Osteocyte (in vitro differentiated cells): ENCODE measurements around the gene RUFY3. TPM values are rescaled to one million over a fixed set of nuclear protein-coding genes. Genes with fewer than 3 reads are reported as not detected.

Source experiments
- DNase-seq: peaks from one replicate; pipeline ENCODE4 v3.0.0; 2021; ENCODE audit warnings: mixed read lengths; ENCODE audit not compliant: unreplicated experiment; ENCODE audit errors: extremely low spot score
- H3K27ac Mint-ChIP-seq: one replicate; pipeline ENCODE4 v1.8.0; 2021; ENCODE audit warnings: mild to moderate bottlenecking, mixed read lengths; ENCODE audit not compliant: unreplicated experiment
- H3K27me3 Mint-ChIP-seq: one replicate; pipeline ENCODE4 v1.8.0; 2021; ENCODE audit warnings: mixed read lengths; ENCODE audit not compliant: unreplicated experiment
- H3K36me3 Mint-ChIP-seq: one replicate; pipeline ENCODE4 v1.8.0; 2021; ENCODE audit warnings: mixed read lengths; ENCODE audit not compliant: unreplicated experiment
- H3K4me1 Mint-ChIP-seq: one replicate; pipeline ENCODE4 v1.8.0; 2021; ENCODE audit warnings: mixed read lengths; ENCODE audit not compliant: unreplicated experiment
- H3K4me3 Mint-ChIP-seq: one replicate; pipeline ENCODE4 v1.8.0; 2021; ENCODE audit warnings: mild to moderate bottlenecking, moderate library complexity, mixed read lengths; ENCODE audit not compliant: unreplicated experiment
- H3K9me3 Mint-ChIP-seq: one replicate; pipeline ENCODE4 v1.8.0; 2021; ENCODE audit warnings: mixed read lengths; ENCODE audit not compliant: unreplicated experiment
- CTCF ChIP-seq: fragments of 200-600 bp; sonication (generic); IDR thresholded peaks from 2 replicates; pipeline ENCODE4 v1.5.0; 2021; ENCODE audit warnings: antibody characterized with exemption, mild to moderate bottlenecking, moderate library complexity
- long read RNA-seq: library from polyadenylated mRNA; unstranded; transcript quantifications from one replicate; pipeline ENCODE4 v2.0.0, GENCODE V29; 2021
- total RNA-seq: library from RNA; stranded (reverse); gene quantifications from 2 replicates; pipeline ENCODE4 v1.2.1, GENCODE V29; 2021

Gene RUFY3
- 73.5 and 73.8 TPM in 2 replicates for total RNA-seq
- long read RNA-seq, full-length matches to known transcripts: 11 of 98 reads
- long read RNA-seq, partial matches to known transcripts: 61 of 98 reads
- long read RNA-seq, other reads (novel, unspliced or antisense): 26 of 98 reads

- Mint-ChIP-seq H3K4me3 (peak within 1 kb of the TSS; percentile 88), H3K4me1 (peaks cover 28% of the 10 kb centered on the region), H3K9me3 (no peaks in the 10 kb centered on the region), H3K27me3 (no peaks in the 10 kb centered on the region), H3K36me3 (peaks cover 4% of the 10 kb centered on the region), H3K27ac (peak within 1 kb of the TSS; percentile 94)
- no peak for DNase-seq
- TF ChIP-seq CTCF: no peak
Observed at GRCh38 chr4:70721747-70722146, at the start of gene RUFY3. Gene RUFY3 (plus strand): TSS chr4:70721964. CDS start chr4:70722574, 610 bp downstream.

- H3K4me1 Mint-ChIP-seq: no peaks in the 10 kb centered on the region
- H3K27ac Mint-ChIP-seq: no peak overlapping the region
- TF ChIP-seq CTCF: no peak
- no peaks in the 10 kb centered on the region for H3K36me3 Mint-ChIP-seq
- H3K4me3 Mint-ChIP-seq: no peak overlapping the region
- H3K27me3 Mint-ChIP-seq: peaks cover 52% of the 10 kb centered on the region
- DNase-seq: no peak
- no peaks in the 10 kb centered on the region for H3K9me3 Mint-ChIP-seq
Observed at GRCh38 chr4:70674191-70674590, 47.6 kb upstream of the RUFY3 start.

- Mint-ChIP-seq H3K9me3 (no peaks in the 10 kb centered on the region), H3K27ac (no peak overlapping the region), H3K27me3 (peaks cover 54% of the 10 kb centered on the region), H3K4me1 (no peaks in the 10 kb centered on the region), H3K4me3 (no peak overlapping the region), H3K36me3 (no peaks in the 10 kb centered on the region)
- DNase-seq: no peak
- no peak for TF ChIP-seq CTCF
Observed at GRCh38 chr4:70674731-70675130, 47.0 kb upstream of the RUFY3 start.

- Mint-ChIP-seq H3K36me3 (no peaks in the 10 kb centered on the region), H3K4me3 (no peak overlapping the region), H3K27ac (no peak overlapping the region), H3K27me3 (peaks cover 53% of the 10 kb centered on the region), H3K4me1 (no peaks in the 10 kb centered on the region), H3K9me3 (no peaks in the 10 kb centered on the region)
- no peak for DNase-seq
- no peak for TF ChIP-seq CTCF
Observed at GRCh38 chr4:70676554-70677090, 45.1 kb upstream of the RUFY3 start.

- H3K4me3 Mint-ChIP-seq: no peak overlapping the region
- no peak overlapping the region for H3K27ac Mint-ChIP-seq
- no peak for TF ChIP-seq CTCF
- DNase-seq: no peak
- H3K36me3 Mint-ChIP-seq: no peaks in the 10 kb centered on the region
- H3K27me3 Mint-ChIP-seq: peaks cover 51% of the 10 kb centered on the region
- no peaks in the 10 kb centered on the region for H3K4me1 Mint-ChIP-seq
- H3K9me3 Mint-ChIP-seq: no peaks in the 10 kb centered on the region
Observed at GRCh38 chr4:70678383-70678999, 43.3 kb upstream of the RUFY3 start.
